GM12874 (cell line): ENCODE results near the gene UQCC2.

Experiments
- TF ChIP-seq, protein P1 (sequence below): IDR thresholded peaks from 2 replicates; pipeline ENCODE4 v1.5.1; 2011; ENCODE audit warnings: low read depth, mild to moderate bottlenecking, control low read depth, low read length, moderate library complexity; ENCODE audit not compliant: insufficient read depth

Gene UQCC2

DNA sequence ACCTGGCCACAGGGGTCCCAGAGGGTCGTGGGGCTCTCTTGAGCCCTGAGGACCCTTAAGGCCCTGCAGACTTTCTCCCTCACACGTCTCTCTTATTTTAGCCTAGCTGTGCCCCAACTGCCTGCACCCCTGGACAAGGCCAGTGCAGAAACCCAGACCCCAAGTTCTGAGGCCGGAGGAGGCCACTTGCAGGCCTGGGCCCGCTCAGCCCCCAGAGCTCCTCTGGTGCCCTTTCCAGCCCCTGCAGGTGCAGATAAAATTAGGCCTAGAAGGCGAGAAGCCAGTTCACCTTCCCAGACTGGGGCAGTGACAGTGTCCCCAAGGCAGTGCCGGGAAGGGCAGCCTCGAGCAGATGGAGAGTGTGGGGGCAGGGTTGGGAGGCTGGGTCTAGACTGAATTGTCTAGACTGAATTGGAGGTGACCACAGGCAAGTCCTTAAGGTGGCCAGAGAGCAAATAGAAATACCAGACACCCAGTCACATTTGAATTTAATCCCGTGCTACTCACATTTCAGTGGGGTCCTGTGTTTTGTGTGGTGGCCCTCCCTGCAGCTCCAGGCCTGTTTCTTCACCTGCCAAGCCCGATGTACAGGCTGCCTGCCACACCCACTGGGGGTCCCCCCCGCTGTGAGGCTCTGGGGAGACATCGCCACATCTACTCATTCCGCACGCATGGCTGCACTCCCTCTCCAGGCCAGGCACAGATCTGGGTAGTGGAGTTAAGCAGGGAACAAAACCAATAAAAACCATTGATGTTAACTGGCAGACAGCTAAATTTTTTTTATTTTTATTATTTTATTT, 43.8 kb upstream of the UQCC2 start:
- TF ChIP-seq, protein P1, sequence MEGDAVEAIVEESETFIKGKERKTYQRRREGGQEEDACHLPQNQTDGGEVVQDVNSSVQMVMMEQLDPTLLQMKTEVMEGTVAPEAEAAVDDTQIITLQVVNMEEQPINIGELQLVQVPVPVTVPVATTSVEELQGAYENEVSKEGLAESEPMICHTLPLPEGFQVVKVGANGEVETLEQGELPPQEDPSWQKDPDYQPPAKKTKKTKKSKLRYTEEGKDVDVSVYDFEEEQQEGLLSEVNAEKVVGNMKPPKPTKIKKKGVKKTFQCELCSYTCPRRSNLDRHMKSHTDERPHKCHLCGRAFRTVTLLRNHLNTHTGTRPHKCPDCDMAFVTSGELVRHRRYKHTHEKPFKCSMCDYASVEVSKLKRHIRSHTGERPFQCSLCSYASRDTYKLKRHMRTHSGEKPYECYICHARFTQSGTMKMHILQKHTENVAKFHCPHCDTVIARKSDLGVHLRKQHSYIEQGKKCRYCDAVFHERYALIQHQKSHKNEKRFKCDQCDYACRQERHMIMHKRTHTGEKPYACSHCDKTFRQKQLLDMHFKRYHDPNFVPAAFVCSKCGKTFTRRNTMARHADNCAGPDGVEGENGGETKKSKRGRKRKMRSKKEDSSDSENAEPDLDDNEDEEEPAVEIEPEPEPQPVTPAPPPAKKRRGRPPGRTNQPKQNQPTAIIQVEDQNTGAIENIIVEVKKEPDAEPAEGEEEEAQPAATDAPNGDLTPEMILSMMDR, result no peak

DNA sequence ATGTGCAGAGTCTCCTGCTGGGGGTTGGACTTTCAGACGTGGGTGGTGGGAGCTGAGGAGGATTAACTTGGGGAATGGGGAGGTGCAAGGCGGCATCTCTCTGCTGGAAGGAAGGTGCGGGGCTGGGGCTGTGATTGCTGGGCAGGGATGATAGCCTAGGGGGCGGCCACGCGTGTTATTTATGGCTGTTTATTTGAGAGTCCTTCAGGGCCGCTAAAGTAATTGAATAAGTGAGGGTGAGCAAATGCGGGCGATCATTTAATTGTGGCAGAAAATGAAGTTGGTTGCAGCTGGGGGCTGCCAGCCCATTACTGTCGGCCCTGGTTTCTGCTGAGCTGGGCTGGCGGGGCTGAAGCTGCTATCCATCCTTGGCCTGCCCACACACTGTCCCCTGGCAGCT, 42.7 kb upstream of the UQCC2 start:
- TF ChIP-seq, protein P1, result no peak

DNA sequence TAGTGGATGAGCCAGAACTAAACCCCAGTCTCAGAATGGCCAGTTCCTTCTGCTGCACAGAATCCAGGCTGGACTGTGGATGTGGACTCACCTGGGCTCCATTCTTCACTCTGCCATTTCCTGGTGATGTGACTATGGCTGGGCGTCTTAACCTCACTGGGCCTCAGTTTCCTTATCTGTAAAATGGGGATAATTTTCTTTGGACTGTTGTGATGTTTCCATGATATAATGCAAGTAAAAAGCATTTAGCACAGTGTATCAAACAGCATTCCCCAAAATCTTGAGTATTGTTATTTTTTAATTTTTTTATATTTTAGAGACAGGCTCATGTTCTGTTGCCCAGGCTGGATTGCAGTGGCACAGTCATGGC, 41.1 kb upstream of the UQCC2 start:
- TF ChIP-seq, protein P1, result no peak

DNA sequence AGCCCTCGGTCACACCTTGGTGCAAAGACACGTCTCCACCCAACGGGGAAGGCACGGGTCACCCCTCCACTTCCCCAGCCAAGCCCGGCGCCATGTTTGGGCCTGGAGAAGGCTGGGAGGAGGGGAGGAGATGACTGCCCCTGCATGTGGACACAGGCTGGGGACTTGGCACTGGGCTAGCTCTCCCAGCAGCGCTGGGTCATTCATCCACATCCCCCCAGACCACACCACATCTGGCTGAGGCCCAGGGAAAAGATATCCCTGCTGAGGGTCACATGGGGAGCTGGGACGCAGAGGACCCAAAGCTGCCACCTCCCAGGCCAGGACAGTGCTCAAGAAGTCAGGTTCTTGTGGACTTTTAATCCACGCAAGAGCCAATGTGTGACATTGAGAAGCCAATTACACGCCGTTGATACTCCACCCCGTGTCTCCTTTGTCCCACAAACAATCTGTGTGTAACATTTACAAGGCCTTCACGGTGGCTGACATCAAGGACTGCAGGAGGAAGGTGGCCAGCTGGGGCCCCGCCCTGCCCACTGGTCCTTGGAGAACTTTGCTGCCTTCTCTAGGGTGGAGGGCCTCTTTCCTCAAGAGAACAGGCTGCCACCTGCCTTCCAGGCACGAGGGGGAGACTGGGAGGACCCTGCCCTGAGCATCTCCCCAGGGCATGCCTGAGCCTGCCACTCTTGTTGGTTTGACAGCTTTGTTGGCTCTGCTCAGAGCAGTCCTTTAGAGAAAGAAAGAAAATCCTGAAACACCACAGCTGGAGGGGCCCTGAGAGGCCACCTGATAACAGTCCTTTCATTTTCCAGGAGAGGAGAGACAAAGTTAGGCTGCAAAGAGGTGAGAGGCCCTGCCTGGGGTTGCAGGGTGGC, 40.5 kb upstream of the UQCC2 start:
- TF ChIP-seq, protein P1, result no peak

DNA sequence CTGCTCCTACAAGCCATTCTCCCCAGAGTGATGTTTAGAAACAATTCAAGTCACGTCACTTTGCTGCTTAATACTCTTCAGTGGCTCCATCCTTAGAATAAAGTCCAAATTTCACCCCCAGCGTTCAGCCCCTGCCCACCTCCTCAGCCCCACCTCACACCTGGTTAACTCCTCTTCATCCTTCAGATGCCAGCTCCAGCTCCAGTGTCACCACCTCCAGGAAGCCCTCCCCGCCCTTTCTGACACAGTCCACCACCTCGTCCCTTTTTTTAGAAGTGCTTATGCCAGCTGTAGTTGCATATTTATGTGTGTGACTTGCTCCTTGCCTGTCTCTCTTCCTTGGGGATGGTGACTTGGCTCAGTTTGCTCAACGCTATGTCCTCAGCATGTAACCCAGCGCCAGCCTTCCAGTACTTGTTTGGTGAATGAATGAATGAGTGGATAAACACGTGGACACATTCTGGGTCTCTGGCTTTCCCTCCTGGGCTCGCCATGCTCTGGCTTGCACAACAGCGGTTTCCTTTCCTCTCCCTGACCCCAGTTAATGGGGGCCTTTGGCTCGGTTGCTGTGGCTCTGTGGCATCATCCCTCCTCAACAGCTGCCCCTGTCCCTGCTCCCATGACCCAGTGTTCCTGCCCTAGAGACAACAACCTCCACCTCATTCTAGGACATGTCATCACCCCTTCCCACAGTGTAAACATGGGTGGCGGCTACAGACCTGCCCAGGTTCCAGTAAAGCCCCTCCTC, 38.9 kb upstream of the UQCC2 start:
- TF ChIP-seq, protein P1, result no peak

DNA sequence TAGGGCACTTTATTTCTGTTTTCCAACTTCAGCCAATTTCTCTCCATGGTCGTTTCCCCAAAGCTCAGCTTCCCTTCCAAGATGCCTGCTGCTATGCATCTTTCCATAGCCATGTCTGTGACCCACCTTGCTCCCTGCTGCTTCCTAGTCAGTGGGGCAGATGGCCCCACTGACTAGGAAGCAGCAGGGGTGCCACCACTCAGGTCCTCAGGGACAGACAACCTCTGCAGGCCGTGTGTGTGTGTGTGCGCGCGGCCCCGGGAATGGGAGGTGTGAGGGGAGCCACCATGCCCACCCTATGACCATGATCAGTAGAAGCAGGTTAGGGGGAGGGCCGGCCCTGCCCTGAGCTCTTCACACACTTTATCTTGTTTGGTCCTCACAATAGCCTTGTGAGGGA, 37.9 kb upstream of the UQCC2 start:
- TF ChIP-seq, protein P1, result no peak

DNA sequence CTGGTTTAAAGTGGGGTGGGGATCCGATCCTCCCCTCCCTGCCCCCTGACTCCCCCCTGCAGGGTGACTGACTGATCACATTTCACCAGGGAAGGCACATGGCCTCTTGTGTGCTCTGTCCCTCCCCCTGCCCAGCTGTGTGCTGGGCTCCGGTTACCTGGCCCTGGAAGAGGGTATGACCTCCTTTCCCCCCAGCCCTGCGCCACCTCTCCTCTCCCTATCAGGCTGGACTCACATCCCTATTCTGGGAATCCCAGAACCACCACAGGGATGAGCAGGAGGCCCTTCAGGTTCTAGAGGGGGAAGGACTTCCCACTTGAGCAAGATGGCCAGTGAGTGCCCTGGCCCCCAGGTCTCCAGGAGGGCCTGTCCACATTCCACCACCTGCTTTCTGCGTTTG, 37.3 kb upstream of the UQCC2 start:
- TF ChIP-seq, protein P1, result no peak
